SK-N-SH (cell line): Measurements from ENCODE around the gene STIM2. TPM values are rescaled to one million over a fixed set of nuclear protein-coding genes. Genes with fewer than 3 reads are reported as not detected.

Source experiments
- CTCF ChIA-PET: fragments of 300-600, 350-600 bp; formaldehyde crosslinking; extraction: SDS; loops from one replicate; lab custom pipeline; 2021; lab: Yijun Ruan, JAX
- POLR2A ChIA-PET: fragments of 350-600 bp; sonication (Branson Sonifier 250); formaldehyde crosslinking; extraction: SDS; loops from one replicate; lab custom pipeline; 2020; ENCODE audit warnings: antibody characterized with exemption, inconsistent platforms; lab: Yijun Ruan, JAX
- DNase-seq: peaks from one replicate; pipeline ENCODE4 v3.0.0; 2012
- H2AFZ ChIP-seq: fragments of 200-600 bp; sonication (generic); 2 replicates; pipeline ENCODE4 v1.8.1; 2016; ENCODE audit warnings: antibody characterized with exemption, mild to moderate bottlenecking, low read depth
- H3F3A ChIP-seq: fragments of 200-600 bp; sonication (generic); replicated peaks from 2 replicates; pipeline ENCODE3; 2016; ENCODE audit warnings: antibody characterized with exemption, mild to moderate bottlenecking; ENCODE audit not compliant: insufficient read depth
- H3K27ac ChIP-seq, 2 experiments: fragments of 200-500 bp in 1 of 2; fragments of 200-600 bp in 1 of 2; sonication (Bioruptor generic) in 1 of 2; sonication (generic), shearing (Covaris generic) in 1 of 2; 2 replicates each; pipeline versions ENCODE4 v1.5.1 to v1.6.1; 2014 to 2016; ENCODE audit warnings: low read depth in 2 of 2, inconsistent platforms in 1 of 2, low read length in 1 of 2, mild to moderate bottlenecking in 1 of 2, mixed read lengths in 1 of 2
- H3K27me3 ChIP-seq: fragments of 200-600 bp; sonication (generic), shearing (Covaris generic); 2 replicates; pipeline ENCODE4 v1.6.1; 2016; ENCODE audit warnings: mixed run types; ENCODE audit not compliant: insufficient read depth
- H3K36me3 ChIP-seq, 2 experiments: fragments of 200-500 bp in 1 of 2; fragments of 200-600 bp in 1 of 2; sonication (Bioruptor generic) in 1 of 2; sonication (generic) in 1 of 2; replicated peaks in 1 of 2; 2 replicates each; pipeline versions ENCODE3 to v1.5.1; 2014 to 2016; ENCODE audit warnings: low read length in 1 of 2, mild to moderate bottlenecking in 1 of 2; ENCODE audit not compliant: insufficient read depth in 2 of 2, control insufficient read depth in 1 of 2
- H3K4me1 ChIP-seq, 2 experiments: fragments of 200-500 bp in 1 of 2; fragments of 200-600 bp in 1 of 2; sonication (Bioruptor generic) in 1 of 2; sonication (generic), shearing (Covaris generic) in 1 of 2; 2 replicates each; pipeline versions ENCODE4 v1.5.1 to v1.6.1; 2014 to 2016; ENCODE audit warnings: low read depth in 1 of 2, low read length in 1 of 2, mixed run types in 1 of 2; ENCODE audit not compliant: insufficient read depth in 2 of 2, control insufficient read depth in 1 of 2
- H3K4me2 ChIP-seq: fragments of 200-600 bp; sonication (generic), shearing (Covaris generic); 2 replicates; pipeline ENCODE4 v1.6.1; 2017; ENCODE audit warnings: mixed run types
- H3K4me3 ChIP-seq, 2 experiments: fragments of 200-500 bp in 1 of 2; fragments of 200-600 bp in 1 of 2; sonication (Bioruptor generic) in 1 of 2; sonication (generic), shearing (Covaris generic) in 1 of 2; 2 replicates each; pipeline versions ENCODE4 v1.5.1 to v1.8.1; 2014 to 2016; ENCODE audit warnings: low read depth in 2 of 2, inconsistent platforms in 1 of 2, low read length in 1 of 2, mild to moderate bottlenecking in 1 of 2, mixed read lengths in 1 of 2, moderate library complexity in 1 of 2
- H3K79me2 ChIP-seq: fragments of 200-600 bp; sonication (generic); 2 replicates; pipeline ENCODE4 v1.8.1; 2017; ENCODE audit warnings: mild to moderate bottlenecking; ENCODE audit not compliant: insufficient read depth
- H3K9ac ChIP-seq: fragments of 200-600 bp; sonication (generic); 2 replicates; pipeline ENCODE4 v1.6.1; 2017; ENCODE audit warnings: mixed run types
- H3K9me2 ChIP-seq: fragments of 200-600 bp; sonication (generic); 2 replicates; pipeline ENCODE4 v1.6.1; 2017; ENCODE audit warnings: mixed run types
- H3K9me3 ChIP-seq: fragments of 200-600 bp; sonication (generic); 2 replicates; pipeline ENCODE4 v1.6.1; 2017; ENCODE audit warnings: mixed run types, mild to moderate bottlenecking, moderate library complexity
- H4K20me1 ChIP-seq: fragments of 200-600 bp; sonication (generic); 2 replicates; pipeline ENCODE4 v1.6.1; 2017; ENCODE audit warnings: mild to moderate bottlenecking, mixed run types; ENCODE audit not compliant: insufficient read depth
- CTCF ChIP-seq: fragments of 200-600 bp; sonication (generic); IDR thresholded peaks from 2 replicates; pipeline ENCODE4 v1.6.1; 2017; ENCODE audit warnings: antibody characterized with exemption, mild to moderate bottlenecking, moderate library complexity
- EP300 ChIP-seq, 2 experiments: IDR thresholded peaks; 2 replicates each; pipeline versions ENCODE4 v1.4.0 to v1.6.1; 2012; ENCODE audit warnings: borderline replicate concordance in 1 of 2, low read depth in 1 of 2, low read length in 1 of 2
- EZH2phosphoT487 ChIP-seq: fragments of 200-600 bp; sonication (generic); IDR thresholded peaks from 2 replicates; pipeline ENCODE4 v1.6.1; 2017; ENCODE audit warnings: low read depth, mixed run types, mild to moderate bottlenecking, antibody characterized with exemption, moderate library complexity, borderline replicate concordance
- FOXM1 ChIP-seq: IDR thresholded peaks from 2 replicates; pipeline ENCODE4 v1.4.0; 2012; ENCODE audit warnings: low read depth, mild to moderate bottlenecking
- IRF3 ChIP-seq: fragments of 150-350 bp; IDR thresholded peaks from 2 replicates; pipeline ENCODE4 v1.6.1; 2016; ENCODE audit warnings: mild to moderate bottlenecking, low read depth, low read length
- REST ChIP-seq: IDR thresholded peaks from 2 replicates; pipeline ENCODE4 v1.6.1; 2012; ENCODE audit warnings: mild to moderate bottlenecking, low read depth, low read length, moderate library complexity
- RFX5 ChIP-seq: IDR thresholded peaks from 2 replicates; pipeline ENCODE4 v1.6.1; 2012; ENCODE audit warnings: mild to moderate bottlenecking, improper control_type of control experiment, low read length
- RXRA ChIP-seq: IDR thresholded peaks from 2 replicates; pipeline ENCODE4 v1.4.0; 2012; ENCODE audit warnings: low read depth, mild to moderate bottlenecking, borderline replicate concordance
- SIN3A ChIP-seq: IDR thresholded peaks from 2 replicates; pipeline ENCODE4 v1.6.1; 2012; ENCODE audit warnings: low read depth, mild to moderate bottlenecking, low read length, moderate library complexity, borderline replicate concordance
- TCF12 ChIP-seq: IDR thresholded peaks from 2 replicates; pipeline ENCODE4 v1.4.0; 2012
- USF1 ChIP-seq: IDR thresholded peaks from 2 replicates; pipeline ENCODE4 v1.4.0; 2012; ENCODE audit warnings: low read depth, borderline replicate concordance
- YY1 ChIP-seq: IDR thresholded peaks from 2 replicates; pipeline ENCODE4 v1.4.0; 2012; ENCODE audit warnings: low read depth, mild to moderate bottlenecking
- ZBTB33 ChIP-seq: IDR thresholded peaks from 2 replicates; pipeline ENCODE4 v1.4.0; 2012; ENCODE audit warnings: low read depth, borderline replicate concordance
- WGBS: methylation state at CpG from one replicate; pipeline ENCODE4 v1.1.6; 2017; ENCODE audit warnings: low lambda C conversion rate; 5-methylcytosine and 5-hydroxymethylcytosine counted together
- polyA plus RNA-seq, 3 experiments: library from polyadenylated mRNA; depleted of rRNA; stranded (reverse); fragments of >200 nt; gene quantifications; 2 replicates each; pipeline ENCODE4 v1.2.3, GENCODE V29; 2012

The STIM2 gene
- polyA plus RNA-seq, 1 of the 3 experiments (the other 2 are of a cell fraction) = 14.7 TPM

GRCh38 chr4:26822546-26822945, 38.1 kb upstream of the STIM2 start:
- ChIA-PET CTCF (no interaction called here), POLR2A (no interaction called here)
- no peaks in the 10 kb centered on the region for H3K27me3 ChIP-seq

More at GRCh38 chr4:26822546-26822945, 38.1 kb upstream of the STIM2 start:
- no peaks in the 10 kb centered on the region for H3K9me2 ChIP-seq
- TF ChIP-seq ZBTB33 (no peak), FOXM1 (no peak), EP300 (IDR thresholded peaks at IDR 0.05; ENCODE audit: borderline replicate concordance in 1 of 2, low read depth in 1 of 2, low read length in 1 of 2) (no peak), IRF3 (no peak), SIN3A (no peak), USF1 (no peak), EZH2phosphoT487 (no peak), CTCF (no peak), TCF12 (no peak), REST (no peak), RXRA (no peak), RFX5 (no peak), YY1 (no peak)
- no peaks in the 10 kb centered on the region for H3F3A ChIP-seq
- no peak overlapping the region for H2AFZ ChIP-seq
- no peak for DNase-seq
- H3K4me1 ChIP-seq = no peaks in the 10 kb centered on the region; a peak in 1 of 4 replicates
- no peaks in the 10 kb centered on the region for H4K20me1 ChIP-seq
- H3K4me2 ChIP-seq = no peak overlapping the region
- H3K79me2 ChIP-seq = no peaks in the 10 kb centered on the region
- no peaks in the 10 kb centered on the region for H3K9me3 ChIP-seq
- H3K4me3 ChIP-seq = no peak overlapping the region
- H3K9ac ChIP-seq = no peak overlapping the region
- 67% methylated on average over 6 of the region's 6 CpGs for WGBS
- H3K27ac ChIP-seq = no peak overlapping the region
- H3K36me3 ChIP-seq = no peaks in the 10 kb centered on the region
